Memory B cell (primary cell): ENCODE measurements around the gene DNAAF1.

Source experiments
- ATAC-seq: fragments of 150-1000 bp; cut with Tn5 transposase; 2 replicates; pipeline ENCODE4 v1.10.0; 2021; ENCODE audit warnings: low read depth, mild to moderate bottlenecking, moderate library complexity
- DNase-seq, 2 donors: peaks; one replicate each; pipeline ENCODE4 v3.0.0; 2022; ENCODE audit warnings: low spot score in 2 of 2
- H3K27ac Mint-ChIP-seq: one replicate; pipeline ENCODE4 v1.8.0; 2022; ENCODE audit warnings: mild to moderate bottlenecking, moderate library complexity, mixed read lengths
- H3K27me3 Mint-ChIP-seq: one replicate; pipeline ENCODE4 v1.8.0; 2022; ENCODE audit warnings: mixed read lengths
- H3K36me3 Mint-ChIP-seq: one replicate; pipeline ENCODE4 v1.8.0; 2022; ENCODE audit warnings: mild to moderate bottlenecking, mixed read lengths
- H3K4me1 Mint-ChIP-seq: one replicate; pipeline ENCODE4 v1.8.0; 2022; ENCODE audit warnings: mixed read lengths
- H3K4me3 Mint-ChIP-seq: one replicate; pipeline ENCODE4 v1.8.0; 2022; ENCODE audit warnings: mild to moderate bottlenecking, moderate library complexity, mixed read lengths
- H3K9me3 Mint-ChIP-seq: one replicate; pipeline ENCODE4 v1.8.0; 2022; ENCODE audit warnings: mixed read lengths

The DNAAF1 gene

GRCh38 chr16:84179612-84180320 lies 34.7 kb downstream of the DNAAF1 start:
- Mint-ChIP-seq H3K27ac (no peak overlapping the region), H3K36me3 (peaks cover 10% of the 10 kb centered on the region), H3K27me3 (no peaks in the 10 kb centered on the region), H3K9me3 (no peaks in the 10 kb centered on the region), H3K4me3 (no peak overlapping the region), H3K4me1 (peaks cover 10% of the 10 kb centered on the region)
- ATAC-seq: no peak
- no peak for DNase-seq

DNA sequence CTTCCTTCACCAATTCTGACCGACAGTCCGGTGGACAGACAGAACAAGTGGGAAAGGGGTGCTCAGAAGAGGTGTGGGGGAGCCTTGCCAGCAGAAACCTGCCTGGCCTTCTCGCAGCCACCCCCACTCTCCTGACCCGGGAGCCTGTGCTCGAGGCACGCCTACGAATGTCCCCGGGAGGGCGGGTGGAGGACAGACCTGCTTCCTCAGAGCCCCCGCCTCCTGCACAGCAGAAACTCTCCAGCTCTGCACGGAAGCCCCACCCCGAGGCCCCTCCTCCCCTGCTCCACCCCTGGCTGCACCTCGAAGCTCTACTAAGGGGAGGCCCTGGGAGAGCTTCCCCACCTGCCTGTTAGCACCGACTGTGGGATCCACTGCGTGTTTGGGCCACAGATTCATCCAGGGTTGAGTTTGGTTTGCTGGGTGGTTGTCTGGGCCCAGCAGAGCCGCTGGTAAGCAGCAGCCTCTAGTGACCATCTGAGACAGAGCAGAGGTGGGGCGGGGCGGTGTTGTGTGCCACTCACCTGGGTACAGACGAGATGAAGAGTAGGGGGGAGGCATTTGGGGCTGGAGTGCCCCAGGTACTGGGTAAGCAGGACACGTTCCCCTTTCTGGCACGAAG lies 35.5 kb downstream of the DNAAF1 start:
- ATAC-seq (no peak), DNase-seq (no peak)
- no peak overlapping the region for H3K27ac Mint-ChIP-seq
- H3K36me3 Mint-ChIP-seq: peaks cover 14% of the 10 kb centered on the region
- no peaks in the 10 kb centered on the region for H3K9me3 Mint-ChIP-seq
- no peaks in the 10 kb centered on the region for H3K27me3 Mint-ChIP-seq
- H3K4me3 Mint-ChIP-seq: no peak overlapping the region
- H3K4me1 Mint-ChIP-seq: peaks cover 10% of the 10 kb centered on the region

- Mint-ChIP-seq H3K4me3 (no peak overlapping the region), H3K27ac (no peak overlapping the region), H3K9me3 (no peaks in the 10 kb centered on the region), H3K4me1 (peaks cover 10% of the 10 kb centered on the region), H3K36me3 (peaks cover 14% of the 10 kb centered on the region), H3K27me3 (no peaks in the 10 kb centered on the region)
- ATAC-seq (no peak), DNase-seq (no peak)
These were observed 36.2 kb downstream of the DNAAF1 start for GRCh38 chr16:84181144-84181915.

- Mint-ChIP-seq H3K36me3 (peaks cover 14% of the 10 kb centered on the region), H3K4me3 (no peak overlapping the region), H3K9me3 (no peaks in the 10 kb centered on the region), H3K4me1 (peaks cover 13% of the 10 kb centered on the region), H3K27me3 (no peaks in the 10 kb centered on the region), H3K27ac (no peak overlapping the region)
- DNase-seq: no peak
- no peak for ATAC-seq
These were observed 37.0 kb downstream of the DNAAF1 start for GRCh38 chr16:84182104-84182503.

GRCh38 chr16:84182680-84183571 lies 37.8 kb downstream of the DNAAF1 start:
- Mint-ChIP-seq H3K27me3 (no peaks in the 10 kb centered on the region), H3K36me3 (peaks cover 14% of the 10 kb centered on the region), H3K9me3 (no peaks in the 10 kb centered on the region), H3K4me1 (peaks cover 13% of the 10 kb centered on the region), H3K4me3 (no peak overlapping the region), H3K27ac (no peak overlapping the region)
- ATAC-seq (no peak), DNase-seq (no peak)

GRCh38 chr16:84183572-84183875 lies 38.4 kb downstream of the DNAAF1 start:
- no peaks in the 10 kb centered on the region for H3K27me3 Mint-ChIP-seq
- peaks cover 14% of the 10 kb centered on the region for H3K36me3 Mint-ChIP-seq
- no peak overlapping the region for H3K27ac Mint-ChIP-seq
- ATAC-seq (no peak), DNase-seq (no peak)
- no peaks in the 10 kb centered on the region for H3K9me3 Mint-ChIP-seq
- H3K4me1 Mint-ChIP-seq: peaks cover 13% of the 10 kb centered on the region
- H3K4me3 Mint-ChIP-seq: no peak overlapping the region

- Mint-ChIP-seq H3K27ac (no peak overlapping the region), H3K4me1 (peaks cover 13% of the 10 kb centered on the region), H3K36me3 (peaks cover 14% of the 10 kb centered on the region), H3K9me3 (no peaks in the 10 kb centered on the region), H3K4me3 (no peak overlapping the region), H3K27me3 (no peaks in the 10 kb centered on the region)
- DNase-seq (no peak), ATAC-seq (no peak)
These were observed 38.9 kb downstream of the DNAAF1 start for GRCh38 chr16:84183911-84184591.

GRCh38 chr16:84184775-84185174 lies 39.7 kb downstream of the DNAAF1 start:
- H3K9me3 Mint-ChIP-seq: no peaks in the 10 kb centered on the region
- H3K27ac Mint-ChIP-seq: no peak overlapping the region
- peak overlapping the region; percentile 92 for H3K4me3 Mint-ChIP-seq
- H3K27me3 Mint-ChIP-seq: no peaks in the 10 kb centered on the region
- peaks cover 13% of the 10 kb centered on the region for H3K4me1 Mint-ChIP-seq
- no peak for ATAC-seq
- peaks cover 14% of the 10 kb centered on the region for H3K36me3 Mint-ChIP-seq
- DNase-seq: no peak

GRCh38 chr16:84186685-84187437 lies 41.8 kb downstream of the DNAAF1 start, which contains the start of gene TAF1C:
Gene TAF1C (minus strand): TSS chr16:84187057. CDS start chr16:84184988, 2,069 bp downstream.
- no peaks in the 10 kb centered on the region for H3K9me3 Mint-ChIP-seq
- peak within 1 kb of the TSS; percentile 90 for H3K27ac Mint-ChIP-seq
- peak within 1 kb of the TSS; percentile 92 for H3K4me3 Mint-ChIP-seq
- peak; percentile 98 for ATAC-seq
- peak; percentile 90 to 95 for DNase-seq
- H3K27me3 Mint-ChIP-seq: no peaks in the 10 kb centered on the region
- H3K36me3 Mint-ChIP-seq: peaks cover 14% of the 10 kb centered on the region
- H3K4me1 Mint-ChIP-seq: peaks cover 13% of the 10 kb centered on the region

GRCh38 chr16:84190731-84191388 lies 45.8 kb downstream of the DNAAF1 start, which contains the start of gene ADAD2:
Gene ADAD2 (plus strand): TSS chr16:84191157. CDS start chr16:84191231, 74 bp downstream.
- no peak within 1 kb of the TSS for H3K27ac Mint-ChIP-seq
- DNase-seq: no peak
- H3K4me3 Mint-ChIP-seq: no peak within 1 kb of the TSS
- peaks cover 10% of the 10 kb centered on the region for H3K4me1 Mint-ChIP-seq
- H3K36me3 Mint-ChIP-seq: no peaks in the 10 kb centered on the region
- H3K27me3 Mint-ChIP-seq: no peaks in the 10 kb centered on the region
- H3K9me3 Mint-ChIP-seq: no peaks in the 10 kb centered on the region
- no peak for ATAC-seq

DNA sequence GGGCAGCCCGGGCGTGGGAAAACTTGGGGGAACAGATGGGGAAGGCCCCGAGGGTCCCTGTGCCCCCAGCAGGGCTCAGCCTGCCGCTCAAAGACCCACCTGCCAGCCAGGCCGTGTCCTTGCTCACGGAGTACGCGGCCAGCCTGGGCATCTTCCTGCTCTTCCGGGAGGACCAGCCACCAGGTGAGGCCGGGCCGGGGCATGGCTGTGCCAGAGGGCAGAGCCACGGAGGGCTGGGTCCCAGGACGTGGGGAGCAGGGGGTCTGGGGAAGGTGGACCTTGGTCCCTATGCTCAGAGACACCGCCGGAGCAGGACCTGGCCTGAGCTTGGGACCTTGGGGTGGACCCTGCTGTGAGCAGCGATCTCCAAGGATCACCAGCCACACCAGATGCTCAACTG lies 46.4 kb downstream of the DNAAF1 start:
- H3K36me3 Mint-ChIP-seq: no peaks in the 10 kb centered on the region
- H3K4me1 Mint-ChIP-seq: peaks cover 10% of the 10 kb centered on the region
- H3K27me3 Mint-ChIP-seq: peaks cover 2% of the 10 kb centered on the region
- H3K27ac Mint-ChIP-seq: no peak overlapping the region
- H3K9me3 Mint-ChIP-seq: no peaks in the 10 kb centered on the region
- no peak overlapping the region for H3K4me3 Mint-ChIP-seq
- ATAC-seq (no peak), DNase-seq (no peak)

DNA sequence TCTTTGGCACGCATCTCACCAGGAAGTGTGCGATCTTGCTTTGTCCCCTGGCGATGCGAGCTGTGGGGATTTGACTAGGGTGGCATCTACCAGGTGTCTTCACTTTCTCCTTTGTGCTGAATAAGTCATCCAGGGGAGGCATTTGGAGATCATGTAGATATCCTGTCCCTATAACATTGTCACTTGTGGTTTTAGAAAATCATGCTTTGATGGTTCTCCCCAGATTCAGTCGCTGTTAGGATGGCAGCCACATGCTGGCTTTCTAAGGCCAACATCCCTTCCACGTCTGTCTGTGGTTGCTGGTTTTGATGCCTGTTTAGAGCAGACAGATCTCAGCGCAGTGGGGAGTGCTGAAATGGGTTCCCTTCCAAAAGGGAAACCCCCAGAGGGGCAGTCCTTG lies 48.4 kb downstream of the DNAAF1 start:
- Mint-ChIP-seq H3K27me3 (peaks cover 7% of the 10 kb centered on the region), H3K4me1 (peaks cover 7% of the 10 kb centered on the region), H3K36me3 (no peaks in the 10 kb centered on the region), H3K27ac (no peak overlapping the region), H3K9me3 (no peaks in the 10 kb centered on the region), H3K4me3 (no peak overlapping the region)
- ATAC-seq: no peak
- DNase-seq: no peak
